Retinal pigment epithelial cell (primary cell): ENCODE results near the gene METRN.

Experiments
- DNase-seq: peaks from one replicate; pipeline ENCODE4 v3.0.0-alpha.2; 2010; ENCODE audit warnings: low read depth
- H3K4me3 ChIP-seq: 2 replicates; pipeline ENCODE4 v1.5.1; 2011; ENCODE audit warnings: mild to moderate bottlenecking, low read length, control low read depth, moderate library complexity
- TF ChIP-seq, protein P1 (sequence below): conservative IDR thresholded peaks from 2 replicates; pipeline ENCODE4 v1.5.1; 2011; ENCODE audit warnings: low read depth, low read length, control low read depth, inconsistent platforms

Gene METRN

DNA sequence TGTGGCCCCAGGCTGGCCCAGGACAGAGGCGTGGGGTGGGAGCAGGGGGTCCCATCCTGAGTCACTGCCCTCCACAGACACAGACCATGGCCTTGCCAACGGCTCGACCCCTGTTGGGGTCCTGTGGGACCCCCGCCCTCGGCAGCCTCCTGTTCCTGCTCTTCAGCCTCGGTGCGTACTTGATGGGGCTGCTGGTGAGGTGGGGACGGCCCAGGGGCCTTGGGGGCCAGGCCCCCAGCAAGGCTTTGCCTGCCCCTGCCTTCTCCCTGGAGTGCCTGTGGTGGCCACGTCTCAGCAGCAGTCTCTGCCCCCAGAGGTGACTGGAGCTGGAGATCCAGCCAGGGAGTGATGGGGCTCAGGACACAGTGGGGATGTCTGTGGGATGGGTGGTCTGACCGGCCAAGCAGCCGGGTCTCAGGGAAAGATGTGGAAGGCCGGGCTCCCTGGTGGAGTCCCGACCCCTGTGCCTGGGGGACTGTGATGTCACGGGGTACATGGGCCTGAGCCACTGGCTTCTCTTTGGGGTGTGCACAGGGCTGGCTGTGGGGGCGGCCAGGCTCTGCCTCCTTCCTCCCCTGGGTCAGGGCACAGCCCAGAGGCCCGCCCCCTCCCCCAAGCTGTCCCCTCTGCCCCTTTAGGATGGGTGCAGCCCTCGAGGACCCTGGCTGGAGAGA lies 47.8 kb downstream of the METRN start:
- no peak overlapping the region for H3K4me3 ChIP-seq
- TF ChIP-seq, protein P1, sequence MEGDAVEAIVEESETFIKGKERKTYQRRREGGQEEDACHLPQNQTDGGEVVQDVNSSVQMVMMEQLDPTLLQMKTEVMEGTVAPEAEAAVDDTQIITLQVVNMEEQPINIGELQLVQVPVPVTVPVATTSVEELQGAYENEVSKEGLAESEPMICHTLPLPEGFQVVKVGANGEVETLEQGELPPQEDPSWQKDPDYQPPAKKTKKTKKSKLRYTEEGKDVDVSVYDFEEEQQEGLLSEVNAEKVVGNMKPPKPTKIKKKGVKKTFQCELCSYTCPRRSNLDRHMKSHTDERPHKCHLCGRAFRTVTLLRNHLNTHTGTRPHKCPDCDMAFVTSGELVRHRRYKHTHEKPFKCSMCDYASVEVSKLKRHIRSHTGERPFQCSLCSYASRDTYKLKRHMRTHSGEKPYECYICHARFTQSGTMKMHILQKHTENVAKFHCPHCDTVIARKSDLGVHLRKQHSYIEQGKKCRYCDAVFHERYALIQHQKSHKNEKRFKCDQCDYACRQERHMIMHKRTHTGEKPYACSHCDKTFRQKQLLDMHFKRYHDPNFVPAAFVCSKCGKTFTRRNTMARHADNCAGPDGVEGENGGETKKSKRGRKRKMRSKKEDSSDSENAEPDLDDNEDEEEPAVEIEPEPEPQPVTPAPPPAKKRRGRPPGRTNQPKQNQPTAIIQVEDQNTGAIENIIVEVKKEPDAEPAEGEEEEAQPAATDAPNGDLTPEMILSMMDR, result no peak
- no peak for DNase-seq

DNA sequence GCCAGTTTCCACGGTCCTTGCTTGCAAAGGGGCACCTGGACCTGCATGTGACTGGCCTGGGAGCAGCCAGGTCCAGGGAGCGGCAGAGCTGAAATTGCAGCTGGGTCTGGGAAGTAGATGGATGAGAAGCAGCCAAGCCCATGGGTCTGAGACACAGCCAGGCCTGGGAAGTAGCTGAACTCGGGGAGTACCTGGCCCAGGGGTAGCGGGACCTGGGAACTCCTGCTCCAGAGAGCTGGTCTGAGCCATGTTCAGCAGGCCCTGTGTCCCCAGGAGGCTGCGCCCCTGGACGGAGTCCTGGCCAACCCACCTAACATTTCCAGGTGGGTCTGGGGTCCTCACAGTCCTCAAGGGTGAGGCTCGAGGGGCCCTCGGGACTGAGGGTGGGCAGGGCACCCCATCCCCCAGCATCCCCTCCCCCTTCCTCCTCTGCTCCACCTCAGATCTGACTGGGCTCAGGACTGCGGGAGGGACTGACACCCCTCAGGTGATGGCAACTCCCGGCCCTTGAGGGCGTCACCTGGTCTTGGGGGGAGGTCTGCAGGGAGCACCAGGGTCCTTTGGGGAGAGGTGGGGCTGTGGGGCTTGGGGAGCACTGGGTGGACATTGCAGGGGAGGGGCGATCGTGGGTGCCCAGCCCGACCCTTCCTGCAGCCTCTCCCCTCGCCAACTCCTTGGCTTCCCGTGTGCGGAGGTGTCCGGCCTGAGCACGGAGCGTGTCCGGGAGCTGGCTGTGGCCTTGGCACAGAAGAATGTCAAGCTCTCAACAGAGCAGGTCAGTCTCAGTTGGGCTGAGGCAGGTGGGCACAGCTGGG lies 48.7 kb downstream of the METRN start:
- TF ChIP-seq, protein P1, result no peak
- DNase-seq, result no peak
- H3K4me3 ChIP-seq, result no peak overlapping the region

DNA sequence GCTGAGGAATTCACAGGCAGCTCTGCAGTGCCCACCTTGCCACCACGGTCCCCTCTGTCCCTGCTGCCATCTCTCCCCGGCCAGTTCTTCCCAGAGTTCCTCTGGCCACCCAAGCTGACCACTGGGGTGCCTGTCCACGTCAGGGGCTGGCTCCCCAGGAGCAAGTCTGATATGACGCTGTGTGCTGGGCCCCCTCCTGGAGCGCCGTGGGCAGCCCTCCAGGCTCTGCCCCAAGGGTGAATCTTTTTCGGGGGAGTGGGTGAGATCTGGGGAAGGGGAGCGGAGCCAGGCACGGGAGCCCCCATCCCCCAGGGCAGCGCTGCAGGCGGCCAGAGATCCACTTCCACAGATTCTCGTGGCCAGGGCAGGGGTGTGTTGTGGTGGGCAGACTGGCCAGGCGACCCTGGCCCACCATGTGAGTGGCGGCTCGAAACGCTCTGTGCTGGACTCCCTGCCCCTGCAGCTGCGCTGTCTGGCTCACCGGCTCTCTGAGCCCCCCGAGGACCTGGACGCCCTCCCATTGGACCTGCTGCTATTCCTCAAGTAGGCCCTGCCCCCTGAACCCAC lies 49.3 kb downstream of the METRN start:
- DNase-seq, result no peak
- TF ChIP-seq, protein P1, result no peak
- no peak overlapping the region for H3K4me3 ChIP-seq

DNA sequence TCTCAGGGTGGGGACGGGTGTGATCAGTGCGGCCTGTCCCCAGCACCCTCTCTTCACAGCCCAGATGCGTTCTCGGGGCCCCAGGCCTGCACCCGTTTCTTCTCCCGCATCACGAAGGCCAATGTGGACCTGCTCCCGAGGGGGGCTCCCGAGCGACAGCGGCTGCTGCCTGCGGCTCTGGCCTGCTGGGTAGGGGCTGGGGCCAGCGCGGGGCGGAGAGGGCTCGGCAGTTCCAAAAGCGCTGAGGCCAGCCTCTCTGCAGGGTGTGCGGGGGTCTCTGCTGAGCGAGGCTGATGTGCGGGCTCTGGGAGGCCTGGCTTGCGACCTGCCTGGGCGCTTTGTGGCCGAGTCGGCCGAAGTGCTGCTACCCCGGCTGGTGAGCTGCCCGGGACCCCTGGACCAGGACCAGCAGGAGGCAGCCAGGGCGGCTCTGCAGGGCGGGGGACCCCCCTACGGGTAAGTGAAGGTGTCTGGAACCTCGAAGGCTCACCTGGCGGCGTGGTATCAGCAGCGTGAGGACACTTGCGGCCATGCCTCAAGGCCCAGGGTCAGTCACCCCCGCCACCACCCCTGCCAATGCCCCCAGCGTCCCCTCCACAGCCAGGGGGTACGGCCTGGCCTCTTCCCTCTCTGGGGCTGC lies 50.0 kb downstream of the METRN start:
- no peak overlapping the region for H3K4me3 ChIP-seq
- TF ChIP-seq, protein P1, result no peak
- DNase-seq, result no peak

DNA sequence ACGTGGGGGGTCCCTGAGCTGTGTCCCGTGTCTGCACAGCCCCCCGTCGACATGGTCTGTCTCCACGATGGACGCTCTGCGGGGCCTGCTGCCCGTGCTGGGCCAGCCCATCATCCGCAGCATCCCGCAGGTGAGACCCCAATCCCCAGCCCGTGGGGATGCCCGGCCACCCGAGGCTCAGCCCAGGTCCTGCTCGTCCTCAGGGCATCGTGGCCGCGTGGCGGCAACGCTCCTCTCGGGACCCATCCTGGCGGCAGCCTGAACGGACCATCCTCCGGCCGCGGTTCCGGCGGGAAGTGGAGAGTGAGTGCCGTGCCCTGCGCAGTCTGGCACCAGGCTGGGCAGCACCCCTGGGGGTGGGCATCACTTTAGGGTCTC lies 50.6 kb downstream of the METRN start:
- no peak overlapping the region for H3K4me3 ChIP-seq
- TF ChIP-seq, protein P1, result no peak
- no peak for DNase-seq

DNA sequence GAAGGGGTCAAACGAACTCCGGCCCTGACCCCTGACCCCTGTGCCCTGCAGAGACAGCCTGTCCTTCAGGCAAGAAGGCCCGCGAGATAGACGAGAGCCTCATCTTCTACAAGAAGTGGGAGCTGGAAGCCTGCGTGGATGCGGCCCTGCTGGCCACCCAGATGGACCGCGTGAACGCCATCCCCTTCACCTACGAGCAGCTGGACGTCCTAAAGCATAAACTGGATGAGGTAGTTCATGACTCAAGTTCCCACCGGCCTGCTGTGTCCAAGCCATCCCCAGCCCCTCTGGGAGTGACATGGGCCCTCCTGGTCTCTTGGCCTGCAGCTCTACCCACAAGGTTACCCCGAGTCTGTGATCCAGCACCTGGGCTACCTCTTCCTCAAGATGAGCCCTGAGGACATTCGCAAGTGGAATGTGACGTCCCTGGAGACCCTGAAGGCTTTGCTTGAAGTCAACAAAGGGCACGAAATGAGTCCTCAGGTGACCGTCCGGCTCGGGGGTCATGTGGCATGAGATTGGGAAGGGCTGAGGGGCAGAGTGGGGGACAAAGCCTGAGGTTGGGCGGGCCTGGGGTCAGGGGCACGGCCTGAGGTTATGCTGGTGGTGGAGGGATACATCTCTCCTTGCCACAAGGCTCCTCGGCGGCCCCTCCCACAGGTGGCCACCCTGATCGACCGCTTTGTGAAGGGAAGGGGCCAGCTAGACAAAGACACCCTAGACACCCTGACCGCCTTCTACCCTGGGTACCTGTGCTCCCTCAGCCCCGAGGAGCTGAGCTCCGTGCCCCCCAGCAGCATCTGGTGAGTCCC lies 51.3 kb downstream of the METRN start:
- no peak overlapping the region for H3K4me3 ChIP-seq
- TF ChIP-seq, protein P1, result no peak
- DNase-seq, result no peak
